GM23248 (cell line): ENCODE measurements around the gene GPC1. TPM values are rescaled to one million over a fixed set of nuclear protein-coding genes. Genes with fewer than 3 reads are reported as not detected.

Source experiments
- DNase-seq: peaks from one replicate; pipeline ENCODE4 v3.0.0-alpha.2; 2015
- H2AFZ ChIP-seq: fragments of 200-600 bp; sonication (generic); 2 replicates; pipeline ENCODE4 v1.6.1; 2016; ENCODE audit warnings: antibody characterized with exemption
- H3F3A ChIP-seq: fragments of 200-600 bp; sonication (generic); 2 replicates; pipeline ENCODE4 v1.6.1; 2016; ENCODE audit warnings: mild to moderate bottlenecking, antibody characterized with exemption, mixed run types; ENCODE audit not compliant: insufficient read depth
- H3K27ac ChIP-seq: fragments of 200-600 bp; sonication (generic); 2 replicates; pipeline ENCODE4 v1.5.1; 2016; ENCODE audit warnings: mild to moderate bottlenecking
- H3K27me3 ChIP-seq: fragments of 200-600 bp; sonication (generic); replicated peaks from 2 replicates; pipeline ENCODE4 v1.6.1; 2016; ENCODE audit warnings: mild to moderate bottlenecking; ENCODE audit not compliant: insufficient read depth
- H3K36me3 ChIP-seq: fragments of 200-600 bp; sonication (generic); 2 replicates; pipeline ENCODE4 v1.6.1; 2016; ENCODE audit warnings: low read depth, mild to moderate bottlenecking
- H3K4me1 ChIP-seq: fragments of 200-600 bp; sonication (generic); 2 replicates; pipeline ENCODE4 v1.6.1; 2016; ENCODE audit warnings: mild to moderate bottlenecking; ENCODE audit not compliant: insufficient read depth
- H3K4me2 ChIP-seq: fragments of 200-600 bp; sonication (generic); one replicate; pipeline ENCODE4 v1.6.1; 2016; ENCODE audit warnings: mild to moderate bottlenecking; ENCODE audit not compliant: unreplicated experiment
- H3K4me3 ChIP-seq: fragments of 200-600 bp; sonication (generic); 2 replicates; pipeline ENCODE4 v1.5.1; 2016; ENCODE audit warnings: mild to moderate bottlenecking
- H3K79me2 ChIP-seq: fragments of 200-600 bp; sonication (generic); 2 replicates; pipeline ENCODE4 v1.6.1; 2016; ENCODE audit warnings: mild to moderate bottlenecking; ENCODE audit not compliant: insufficient read depth
- H3K9ac ChIP-seq: fragments of 200-600 bp; sonication (generic); 2 replicates; pipeline ENCODE4 v1.6.1; 2016; ENCODE audit warnings: mild to moderate bottlenecking
- H3K9me2 ChIP-seq: fragments of 200-600 bp; sonication (generic); 2 replicates; pipeline ENCODE4 v1.6.1; 2016; ENCODE audit warnings: mixed run types, mild to moderate bottlenecking, moderate library complexity; ENCODE audit not compliant: insufficient read depth
- H3K9me3 ChIP-seq: fragments of 200-600 bp; sonication (generic); one replicate; pipeline ENCODE4 v1.6.1; 2017; ENCODE audit warnings: low read depth
- H4K20me1 ChIP-seq: fragments of 200-600 bp; sonication (generic); 2 replicates; pipeline ENCODE4 v1.6.0; 2016; ENCODE audit not compliant: insufficient read depth
- EZH2 ChIP-seq: fragments of 200-600 bp; sonication (generic); IDR thresholded peaks from 2 replicates; pipeline ENCODE4 v1.6.1; 2018; ENCODE audit warnings: antibody characterized with exemption, mild to moderate bottlenecking; ENCODE audit not compliant: insufficient read depth, poor library complexity, severe bottlenecking
- EZH2phosphoT487 ChIP-seq: fragments of 200-600 bp; sonication (generic); IDR thresholded peaks from 2 replicates; pipeline ENCODE4 v1.6.1; 2018; ENCODE audit warnings: antibody characterized with exemption, moderate library complexity, mild to moderate bottlenecking, low read depth; ENCODE audit not compliant: insufficient read depth
- WGBS, 2 experiments: methylation state at CpG; one replicate each; pipeline ENCODE4 v1.1.6; 2015 to 2017; ENCODE audit warnings: low lambda C conversion rate in 2 of 2, low coverage in 1 of 2; ENCODE audit errors: missing lambda C conversion rate in 2 of 2; 5-methylcytosine and 5-hydroxymethylcytosine counted together
- in situ Hi-C: fragments of 300-500 bp; cut with MboI; formaldehyde crosslinking; loops from 2 replicates; pipeline ENCODE4 v1.15.0; 2020
- polyA plus RNA-seq: library from polyadenylated mRNA; unstranded; fragments of >200 nt; fragmentation: Nextera tagmentation; extraction: Ambion mirVana; gene quantifications from 2 replicates; pipeline ENCODE4 v1.2.1, GENCODE V29; 2016
- total RNA-seq: library from RNA; depleted of rRNA; stranded (reverse); fragments of >200 nt; shearing (Covaris generic); gene quantifications from 2 replicates; pipeline ENCODE4 v1.2.3, GENCODE V29; 2014

The GPC1 gene
- total and polyA plus RNA-seq, 2 experiments from 2014 or later, result 66.4 to 88.2 TPM

GRCh38 chr2:240394549-240394948 lies 40.9 kb upstream of the GPC1 start:
- Histone ChIP-seq H4K20me1 (no peaks in the 10 kb centered on the region), H3K4me3 (no peak overlapping the region), H3K4me2 (no peak overlapping the region), H3K27me3 (no peaks in the 10 kb centered on the region), H3K27ac (no peak overlapping the region), H3K9me2 (no peaks in the 10 kb centered on the region), H3K36me3 (no peaks in the 10 kb centered on the region), H3K4me1 (no peaks in the 10 kb centered on the region), H2AFZ (no peak overlapping the region), H3K9ac (no peak overlapping the region), H3K9me3 (no peaks in the 10 kb centered on the region), H3K79me2 (no peaks in the 10 kb centered on the region), H3F3A (no peaks in the 10 kb centered on the region)
- in situ Hi-C loops, result no loop called here
- no peak for TF ChIP-seq EZH2phosphoT487
- no peak for TF ChIP-seq EZH2
- 84 to 86% methylated on average over 5 to 9 of the region's 9 CpGs for WGBS, 2 experiments
- no peak for DNase-seq

GRCh38 chr2:240395448-240395847 lies 40.0 kb upstream of the GPC1 start:
- Histone ChIP-seq H3K9me3 (no peaks in the 10 kb centered on the region), H3K36me3 (no peaks in the 10 kb centered on the region), H3K27ac (no peak overlapping the region), H3K4me1 (no peaks in the 10 kb centered on the region), H3K79me2 (no peaks in the 10 kb centered on the region), H3K27me3 (no peaks in the 10 kb centered on the region), H3F3A (no peaks in the 10 kb centered on the region), H3K9ac (no peak overlapping the region), H3K9me2 (no peaks in the 10 kb centered on the region), H3K4me3 (no peak overlapping the region), H4K20me1 (no peaks in the 10 kb centered on the region), H2AFZ (no peak overlapping the region), H3K4me2 (no peak overlapping the region)
- no peak for TF ChIP-seq EZH2
- no peak for TF ChIP-seq EZH2phosphoT487
- in situ Hi-C loops, result no loop called here
- 82 to 88% methylated on average over 8 of the region's 8 CpGs for WGBS, 2 experiments
- DNase-seq, result no peak

GRCh38 chr2:240395896-240396622 lies 39.4 kb upstream of the GPC1 start:
- no peak for DNase-seq
- Histone ChIP-seq H3K9ac (no peak overlapping the region), H3K36me3 (no peaks in the 10 kb centered on the region), H3K9me3 (no peaks in the 10 kb centered on the region), H3F3A (no peaks in the 10 kb centered on the region), H3K79me2 (no peaks in the 10 kb centered on the region), H3K4me1 (no peaks in the 10 kb centered on the region), H3K4me3 (no peak overlapping the region), H3K27me3 (no peaks in the 10 kb centered on the region), H3K4me2 (no peak overlapping the region), H3K27ac (no peak overlapping the region), H4K20me1 (no peaks in the 10 kb centered on the region), H3K9me2 (no peaks in the 10 kb centered on the region), H2AFZ (no peak overlapping the region)
- in situ Hi-C loops, result no loop called here
- 65 to 76% methylated on average over 10 of the region's 10 CpGs for WGBS, 2 experiments
- TF ChIP-seq EZH2phosphoT487 (no peak), EZH2 (no peak)

GRCh38 chr2:240396623-240397541 lies 38.6 kb upstream of the GPC1 start:
- Histone ChIP-seq H3K79me2 (no peaks in the 10 kb centered on the region), H3K9me3 (no peaks in the 10 kb centered on the region), H3K9me2 (no peaks in the 10 kb centered on the region), H3K27ac (no peak overlapping the region), H3K4me3 (no peak overlapping the region), H3K36me3 (no peaks in the 10 kb centered on the region), H3K4me1 (no peaks in the 10 kb centered on the region), H2AFZ (no peak overlapping the region), H3K4me2 (no peak overlapping the region), H3F3A (no peaks in the 10 kb centered on the region), H3K27me3 (no peaks in the 10 kb centered on the region), H3K9ac (no peak overlapping the region), H4K20me1 (no peaks in the 10 kb centered on the region)
- no peak for TF ChIP-seq EZH2phosphoT487
- TF ChIP-seq EZH2, result no peak
- in situ Hi-C loops, result no loop called here
- 71 to 73% methylated on average over 12 of the region's 12 CpGs for WGBS, 2 experiments
- DNase-seq, result peak; percentile 15
